Thyroid gland (tissue), 4 donors: ENCODE results near the gene ADCYAP1R1.

Experiments used
- CTCF ChIP-seq, 6 experiments: fragments of 200-600 bp in 3 of 6; fragments of 450-650 bp in 3 of 6; sonication (generic) in 3 of 6; IDR thresholded peaks; one replicate each; pipeline ENCODE4 v1.5.1; 2016 to 2019; ENCODE audit warnings: antibody characterized with exemption in 6 of 6, mild to moderate bottlenecking in 2 of 6, inconsistent platforms in 1 of 6, moderate library complexity in 1 of 6
- POLR2A ChIP-seq, 2 donors: fragments of 450-650 bp; IDR thresholded peaks; one replicate each; pipeline ENCODE4 v1.6.1; 2017; ENCODE audit warnings: antibody characterized with exemption in 2 of 2, mild to moderate bottlenecking in 2 of 2, moderate library complexity in 1 of 2

GRCh38 chr7:31073326-31074119 is 21.4 kb downstream of the ADCYAP1R1 start:
- TF ChIP-seq POLR2A (IDR thresholded peaks at IDR 0.05) = no peak
- TF ChIP-seq CTCF (IDR thresholded peaks at IDR 0.05) = no peak
